Esophagus muscularis mucosa (tissue), 4 donors: ENCODE data around the gene KRT33A.

Source experiments
- CTCF ChIP-seq, 3 experiments: fragments of 200-600 bp in 2 of 3; fragments of 450-650 bp in 1 of 3; sonication (generic) in 2 of 3; IDR thresholded peaks; one replicate each; pipeline ENCODE4 v1.5.1; 2017 to 2019; ENCODE audit warnings: antibody characterized with exemption in 3 of 3, mild to moderate bottlenecking in 2 of 3, moderate library complexity in 1 of 3
- EP300 ChIP-seq: sonication (generic); formaldehyde crosslinking; IDR thresholded peaks from one replicate; pipeline ENCODE4 v1.6.1; 2017; ENCODE audit warnings: antibody characterized with exemption
- POLR2A ChIP-seq: fragments of 450-650 bp; IDR thresholded peaks from one replicate; pipeline ENCODE4 v1.6.1; 2017; ENCODE audit warnings: antibody characterized with exemption, moderate library complexity, mild to moderate bottlenecking, low read depth

GRCh38 chr17:41369023-41369422 is 18.4 kb upstream of the KRT33A start:
- no peak for TF ChIP-seq CTCF (IDR thresholded peaks at IDR 0.05)
- TF ChIP-seq POLR2A = no peak
- TF ChIP-seq EP300 = no peak
